Panc1 (cell line): ENCODE measurements around the gene DYNC1I1. TPM values are rescaled to one million over a fixed set of nuclear protein-coding genes. Genes with fewer than 3 reads are reported as not detected.

Experiments
- ATAC-seq: fragments of 200-7000 bp; cut with Tn5 transposase; 2 replicates; pipeline ENCODE4 v1.9.1; 2020; ENCODE audit warnings: mild to moderate bottlenecking, moderate library complexity
- BruUV-seq: library from RNA; stranded (reverse); fragments of 400-500 nt; replicated peaks from 2 replicates; lab custom pipeline; 2021; lab: Mats Ljungman, UMichigan
- CTCF ChIA-PET: fragments of 300-600 bp; sonication (Branson Sonifier 250); formaldehyde crosslinking; loops from one replicate; lab custom pipeline; 2022; ENCODE audit warnings: antibody characterized with exemption; lab: Charles Lee
- POLR2A ChIA-PET: fragments of 300-600 bp; sonication (Branson Sonifier 250); formaldehyde crosslinking; loops from one replicate; lab custom pipeline; 2022; ENCODE audit warnings: antibody characterized with exemption; lab: Charles Lee
- DNase-seq: peaks from one replicate; pipeline ENCODE4 v3.0.0-alpha.2; 2010; ENCODE audit warnings: low read depth, low spot score
- H3K27ac ChIP-seq: 2 replicates; pipeline ENCODE4 v1.5.1; 2011; ENCODE audit warnings: mild to moderate bottlenecking, low read length, inconsistent platforms
- H3K27me3 ChIP-seq: fragments of 200-500 bp; sonication (Bioruptor generic); 2 replicates; pipeline ENCODE4 v1.6.0; 2014; ENCODE audit warnings: low read length, inconsistent platforms; ENCODE audit not compliant: control insufficient read depth, insufficient read depth
- H3K36me3 ChIP-seq: fragments of 200-500 bp; sonication (Bioruptor generic); 2 replicates; pipeline ENCODE4 v1.5.1; 2014; ENCODE audit warnings: inconsistent platforms, mild to moderate bottlenecking, low read length, moderate library complexity; ENCODE audit not compliant: control insufficient read depth, insufficient read depth
- H3K4me1 ChIP-seq: 2 replicates; pipeline ENCODE4 v1.5.1; 2011; ENCODE audit warnings: inconsistent platforms, mild to moderate bottlenecking, low read length, moderate library complexity; ENCODE audit not compliant: control insufficient read depth, insufficient read depth
- H3K4me3 ChIP-seq, 2 experiments: 2 replicates each; pipeline ENCODE4 v1.5.1; 2011 to 2012; ENCODE audit warnings: low read depth in 2 of 2, low read length in 2 of 2, mild to moderate bottlenecking in 2 of 2, inconsistent platforms in 1 of 2, moderate library complexity in 1 of 2
- H3K9me3 ChIP-seq: fragments of 200-500 bp; sonication (Bioruptor generic); 2 replicates; pipeline ENCODE4 v1.5.1; 2014; ENCODE audit warnings: low read depth, mild to moderate bottlenecking, inconsistent platforms, low read length, moderate library complexity; ENCODE audit not compliant: control insufficient read depth, insufficient read depth
- CTCF ChIP-seq: fragments of 450-650 bp; IDR thresholded peaks from 2 replicates; pipeline ENCODE4 v1.5.1; 2017; ENCODE audit warnings: mild to moderate bottlenecking
- POLR2AphosphoS5 ChIP-seq: IDR thresholded peaks from 2 replicates; pipeline ENCODE4 v1.6.1; 2012; ENCODE audit warnings: mild to moderate bottlenecking, low read depth, low read length, moderate library complexity
- REST ChIP-seq, 2 experiments: IDR thresholded peaks; 2 replicates each; pipeline ENCODE4 v1.6.1; 2011 to 2012; ENCODE audit warnings: low read depth in 2 of 2, control low read depth in 1 of 2, low read length in 1 of 2, mild to moderate bottlenecking in 1 of 2, moderate library complexity in 1 of 2; ENCODE audit not compliant: insufficient read depth in 1 of 2
- SIN3A ChIP-seq: IDR thresholded peaks from 2 replicates; pipeline ENCODE4 v1.6.1; 2012; ENCODE audit warnings: low read depth, mild to moderate bottlenecking, low read length, moderate library complexity, borderline replicate concordance; ENCODE audit not compliant: insufficient read depth
- TCF7L2 ChIP-seq: IDR thresholded peaks from 2 replicates; pipeline ENCODE4 v1.6.1; 2011; ENCODE audit warnings: mild to moderate bottlenecking, low read depth, low read length, inconsistent platforms
- in situ Hi-C: cut with HindIII; loops from 2 replicates; pipeline ENCODE4 v1.10.0; 2016; ENCODE audit warnings: low sequenced_read_pairs, low pct_unique_long_range_greater_than_20kb
- intact Hi-C: fragments of 100-400 bp; cut with micrococcal nuclease; formaldehyde crosslinking; loops from one replicate; pipeline ENCODE4 v1.10.0; 2022; ENCODE audit not compliant: unreplicated experiment
- total RNA-seq: library from RNA; stranded (reverse); gene quantifications from one replicate; pipeline ENCODE4 v1.2.1, GENCODE V29; 2021; ENCODE audit not compliant: unreplicated experiment

The DYNC1I1 gene
- total RNA-seq, 1 experiment from 2014 or later = 0.13 TPM

- H3K27ac ChIP-seq = no peak overlapping the region
- ATAC-seq (peak; percentile 82), DNase-seq (peak; percentile 38)
- no peak for TF ChIP-seq SIN3A
- no peak for TF ChIP-seq REST (IDR thresholded peaks at IDR 0.05; ENCODE audit: insufficient read depth in 1 of 2, low read depth in 2 of 2, low read length in 1 of 2)
- peak; percentile 78 for TF ChIP-seq CTCF
- no peak overlapping the region for H3K4me3 ChIP-seq
- in situ Hi-C loops (no loop called here), intact Hi-C loops (loop anchor here (1.0 kb wide), 1 partner anchor 148 kb away; no protein-coding TSS in a partner anchor)
- no peaks in the 10 kb centered on the region for H3K9me3 ChIP-seq
- no peaks in the 10 kb centered on the region for H3K4me1 ChIP-seq
- ChIA-PET CTCF (interaction anchor here (1.0 to 2.1 kb wide), 5 partner anchors 147 to 1156 kb away, joined by 3 to 16 read pairs (median 4); no protein-coding TSS in a partner anchor), POLR2A (no interaction called here)
- BruUV-seq = no TSS peak
- no peaks in the 10 kb centered on the region for H3K36me3 ChIP-seq
- H3K27me3 ChIP-seq = peaks cover 3% of the 10 kb centered on the region; the same call in 1 of the 2 replicates
These were observed 98.9 kb downstream of the DYNC1I1 start for GRCh38 chr7:95871075-95871848.

GRCh38 chr7:95871896-95872295 is 99.5 kb downstream of the DYNC1I1 start:
- intact Hi-C loops = loop anchor here (1.0 kb wide), 1 partner anchor 149 kb away; no protein-coding TSS in a partner anchor
- no TSS peak for BruUV-seq
- TF ChIP-seq POLR2AphosphoS5 (no peak), TCF7L2 (no peak), CTCF (no peak), SIN3A (no peak), REST (IDR thresholded peaks at IDR 0.05; ENCODE audit: insufficient read depth in 1 of 2, low read depth in 2 of 2, low read length in 1 of 2) (no peak)
- ChIA-PET POLR2A (no interaction called here), CTCF (interaction anchor here (1.1 to 2.1 kb wide), 2 partner anchors 149 to 1156 kb away, joined by 4 to 16 read pairs; no protein-coding TSS in a partner anchor)
- DNase-seq = no peak
- Histone ChIP-seq H3K27ac (no peak overlapping the region), H3K27me3 (peaks cover 3% of the 10 kb centered on the region; the same call in 1 of the 2 replicates), H3K36me3 (no peaks in the 10 kb centered on the region), H3K4me3 (no peak overlapping the region), H3K9me3 (no peaks in the 10 kb centered on the region), H3K4me1 (no peaks in the 10 kb centered on the region)
- in situ Hi-C loops = no loop called here
- ATAC-seq = no peak
